H9 (cell line): ENCODE results near the gene C1D. TPM values are rescaled to one million over a fixed set of nuclear protein-coding genes. Genes with fewer than 3 reads are reported as not detected.
A peak's percentile ranks its signal among the peaks of the same experiment; 100 is the strongest.

Experiments used
- DNase-seq: peaks from one replicate; pipeline ENCODE4 v3.0.0-alpha.2; 2017
- H2AFZ ChIP-seq: one replicate; pipeline ENCODE4 v1.6.1; 2013; ENCODE audit warnings: mild to moderate bottlenecking, low read length, control low read depth, moderate library complexity
- H2AK5ac ChIP-seq: 2 replicates; pipeline ENCODE4 v1.6.1; 2013; ENCODE audit warnings: low read length, control low read depth, mixed read lengths; ENCODE audit not compliant: insufficient read length
- H2BK120ac ChIP-seq: one replicate; pipeline ENCODE4 v1.6.1; 2013; ENCODE audit warnings: low read depth, mild to moderate bottlenecking, low read length, control low read depth, inconsistent platforms; ENCODE audit not compliant: poor library complexity, severe bottlenecking
- H2BK12ac ChIP-seq: 2 replicates; pipeline ENCODE4 v1.6.1; 2013; ENCODE audit warnings: low read length, control low read depth, mixed read lengths, low read depth; ENCODE audit not compliant: insufficient read length
- H2BK15ac ChIP-seq: 2 replicates; pipeline ENCODE4 v1.6.1; 2013; ENCODE audit warnings: low read depth, low read length, control low read depth
- H2BK20ac ChIP-seq: one replicate; pipeline ENCODE4 v1.6.1; 2013; ENCODE audit warnings: low read depth, mild to moderate bottlenecking, low read length, control low read depth, inconsistent platforms; ENCODE audit not compliant: poor library complexity, severe bottlenecking
- H2BK5ac ChIP-seq: 2 replicates; pipeline ENCODE4 v1.6.1; 2013; ENCODE audit warnings: low read length, control low read depth, mixed read lengths; ENCODE audit not compliant: insufficient read length
- H3K14ac ChIP-seq: 2 replicates; pipeline ENCODE4 v1.6.1; 2013; ENCODE audit warnings: low read length, control low read depth; ENCODE audit not compliant: insufficient read depth
- H3K18ac ChIP-seq: 2 replicates; pipeline ENCODE4 v1.6.1; 2013; ENCODE audit warnings: low read depth, mild to moderate bottlenecking, mixed read lengths, low read length, control low read depth; ENCODE audit not compliant: insufficient read length
- H3K23ac ChIP-seq: 2 replicates; pipeline ENCODE4 v1.6.1; 2013; ENCODE audit warnings: low read length, control low read depth, mixed read lengths, low read depth; ENCODE audit not compliant: insufficient read length
- H3K23me2 ChIP-seq: 2 replicates; pipeline ENCODE4 v1.6.1; 2013; ENCODE audit warnings: low read depth, mild to moderate bottlenecking, mixed read lengths, low read length, control low read depth; ENCODE audit not compliant: insufficient read length, poor library complexity, severe bottlenecking
- H3K27ac ChIP-seq: 2 replicates; pipeline ENCODE4 v1.5.1; 2013; ENCODE audit warnings: low read length, control low read depth, mixed read lengths, low read depth; ENCODE audit not compliant: insufficient read length
- H3K27me3 ChIP-seq: 2 replicates; pipeline ENCODE4 v1.6.1; 2013; ENCODE audit warnings: low read length, control low read depth, inconsistent platforms; ENCODE audit not compliant: insufficient read depth
- H3K4ac ChIP-seq: 2 replicates; pipeline ENCODE4 v1.6.1; 2013; ENCODE audit warnings: low read depth, mild to moderate bottlenecking, control low read depth, inconsistent platforms, low read length, moderate library complexity
- H3K4me1 ChIP-seq: 2 replicates; pipeline ENCODE4 v1.6.1; 2013; ENCODE audit warnings: low read length, control low read depth, inconsistent platforms; ENCODE audit not compliant: insufficient read depth
- H3K4me2 ChIP-seq: 2 replicates; pipeline ENCODE4 v1.6.1; 2013; ENCODE audit warnings: low read length, control low read depth, mixed read lengths; ENCODE audit not compliant: insufficient read length, insufficient read depth
- H3K56ac ChIP-seq: 2 replicates; pipeline ENCODE4 v1.6.1; 2013; ENCODE audit warnings: low read depth, mild to moderate bottlenecking, mixed read lengths, low read length, control low read depth; ENCODE audit not compliant: insufficient read length
- H3K79me1 ChIP-seq: 2 replicates; pipeline ENCODE4 v1.6.1; 2013; ENCODE audit warnings: low read depth, mild to moderate bottlenecking, moderate library complexity, low read length, control low read depth, inconsistent platforms; ENCODE audit not compliant: insufficient read depth, poor library complexity, severe bottlenecking
- H3K79me2 ChIP-seq: 2 replicates; pipeline ENCODE4 v1.6.1; 2013; ENCODE audit warnings: low read length, control low read depth, inconsistent platforms; ENCODE audit not compliant: insufficient read depth
- H3K9ac ChIP-seq: 2 replicates; pipeline ENCODE4 v1.6.1; 2013; ENCODE audit warnings: low read length, control low read depth, mixed read lengths; ENCODE audit not compliant: insufficient read length; ENCODE audit errors: extremely low read depth
- H3K9me3 ChIP-seq: one replicate; pipeline ENCODE4 v1.6.1; 2013; ENCODE audit warnings: low read depth, low read length, inconsistent platforms; ENCODE audit not compliant: control insufficient read depth
- H3T11ph ChIP-seq: one replicate; pipeline ENCODE4 v1.6.1; 2013; ENCODE audit warnings: mild to moderate bottlenecking, low read length, control low read depth, inconsistent platforms
- H4K20me1 ChIP-seq: one replicate; pipeline ENCODE4 v1.6.1; 2013; ENCODE audit not compliant: control insufficient read depth, insufficient read length, insufficient read depth
- H4K5ac ChIP-seq: 2 replicates; pipeline ENCODE4 v1.6.1; 2013; ENCODE audit warnings: low read depth, mild to moderate bottlenecking, mixed read lengths, low read length, control low read depth; ENCODE audit not compliant: insufficient read length
- H4K8ac ChIP-seq: replicated peaks from 2 replicates; pipeline ENCODE4 v1.6.1; 2013; ENCODE audit warnings: low read length, control low read depth, mixed read lengths, low read depth; ENCODE audit not compliant: insufficient read length
- H4K91ac ChIP-seq: 2 replicates; pipeline ENCODE4 v1.6.1; 2013; ENCODE audit warnings: low read depth, mild to moderate bottlenecking, moderate library complexity, mixed read lengths, low read length, control low read depth; ENCODE audit not compliant: insufficient read length
- H3K27ac Mint-ChIP-seq, 3 experiments: 2 replicates in 2 of 3; 3 replicates in 1 of 3; pipeline ENCODE4 v1.8.0; 2020 to 2021; ENCODE audit warnings: mixed read lengths in 3 of 3, mild to moderate bottlenecking in 1 of 3, moderate library complexity in 1 of 3
- H3K27me3 Mint-ChIP-seq: 2 replicates; pipeline ENCODE4 v1.8.0; 2021; ENCODE audit warnings: low read depth, mild to moderate bottlenecking, moderate library complexity, mixed read lengths
- H3K36me3 Mint-ChIP-seq, 3 experiments: 2 replicates in 2 of 3; 3 replicates in 1 of 3; pipeline ENCODE4 v1.8.0; 2020 to 2021; ENCODE audit warnings: low read depth in 3 of 3, mixed read lengths in 3 of 3; ENCODE audit not compliant: insufficient read depth in 1 of 3
- H3K4me1 Mint-ChIP-seq, 2 experiments: 2 replicates each; pipeline ENCODE4 v1.8.0; 2020; ENCODE audit warnings: mixed read lengths in 2 of 2
- H3K4me3 Mint-ChIP-seq, 2 experiments: 2 replicates in 1 of 2; 3 replicates in 1 of 2; pipeline ENCODE4 v1.8.0; 2020 to 2021; ENCODE audit warnings: mild to moderate bottlenecking in 2 of 2, mixed read lengths in 2 of 2, moderate library complexity in 1 of 2
- H3K9me3 Mint-ChIP-seq, 2 experiments: 2 replicates in 1 of 2; 3 replicates in 1 of 2; pipeline ENCODE4 v1.8.0; 2020; ENCODE audit warnings: mild to moderate bottlenecking in 2 of 2, mixed read lengths in 2 of 2, moderate library complexity in 1 of 2
- WGBS: extraction: QIAGEN DNeasy Blood & Tissue Kit; methylation state at CpG from one replicate; pipeline ENCODE4 v1.1.7; 2013; ENCODE audit warnings: missing lambda C conversion rate, low lambda C conversion rate, mixed read lengths; ENCODE audit not compliant: insufficient read length; ENCODE audit errors: extremely low coverage; 5-methylcytosine and 5-hydroxymethylcytosine counted together
- total RNA-seq: library from RNA; stranded (reverse); gene quantifications from 2 replicates; pipeline ENCODE4 v1.2.1, GENCODE V29; 2021
- TF ChIP-seq, protein P1 (sequence below): fragments of 200-600 bp; sonication (generic); conservative IDR thresholded peaks from 3 replicates; pipeline ENCODE4 v1.8.0; 2021; ENCODE audit warnings: antibody characterized with exemption, mild to moderate bottlenecking

Gene C1D
- total RNA-seq, 1 experiment from 2014 or later, result 19.7 TPM

DNA sequence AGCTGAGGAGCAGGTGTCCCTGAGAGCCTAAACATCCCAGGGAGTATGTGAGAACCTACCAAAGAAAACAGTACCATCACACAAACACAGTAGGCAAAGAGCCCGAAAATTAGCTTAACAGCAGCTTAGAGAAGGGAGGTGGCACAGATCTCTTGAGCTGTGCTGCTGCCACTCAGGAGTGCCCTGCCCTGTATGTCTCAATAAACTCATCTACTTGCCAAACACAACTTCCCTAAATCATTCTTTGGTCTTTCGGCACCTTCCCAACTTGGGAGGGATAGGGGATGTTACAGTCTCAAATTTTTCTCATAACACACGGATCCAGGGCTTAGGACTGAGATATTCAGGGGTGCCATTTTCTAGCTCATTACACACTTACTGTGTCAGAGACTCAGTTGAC lies 45.3 kb upstream of the C1D start:
- Histone ChIP-seq H2BK5ac (no peak overlapping the region), H3K18ac (no peak overlapping the region), H3K9me3 (no peaks in the 10 kb centered on the region), H3K56ac (no peak overlapping the region), H3T11ph (no peak overlapping the region), H2BK120ac (no peak overlapping the region), H2BK12ac (no peak overlapping the region), H3K79me1 (no peaks in the 10 kb centered on the region), H2AFZ (no peak overlapping the region), H3K4me1 (no peaks in the 10 kb centered on the region), H2BK15ac (no peak overlapping the region), H3K23me2 (no peaks in the 10 kb centered on the region), H3K14ac (no peak overlapping the region), H3K23ac (no peak overlapping the region), H4K8ac (no peak overlapping the region), H4K20me1 (no peaks in the 10 kb centered on the region), H3K4me2 (no peak overlapping the region), H3K4ac (no peak overlapping the region), H3K27me3 (no peaks in the 10 kb centered on the region), H3K79me2 (no peaks in the 10 kb centered on the region), H3K27ac (no peak overlapping the region), H3K9ac (no peak overlapping the region), H4K5ac (no peak overlapping the region), H4K91ac (no peak overlapping the region), H2AK5ac (no peak overlapping the region), H2BK20ac (no peak overlapping the region)
- peak overlapping the region in 1 of 3 experiments; percentile 38; a peak in 1 of 7 replicates for H3K27ac Mint-ChIP-seq
- peaks cover 4 to 7% of the 10 kb centered on the region in 2 experiments; a peak in 2 of 5 replicates for H3K9me3 Mint-ChIP-seq
- no peak overlapping the region for H3K4me3 Mint-ChIP-seq
- TF ChIP-seq, protein P1, sequence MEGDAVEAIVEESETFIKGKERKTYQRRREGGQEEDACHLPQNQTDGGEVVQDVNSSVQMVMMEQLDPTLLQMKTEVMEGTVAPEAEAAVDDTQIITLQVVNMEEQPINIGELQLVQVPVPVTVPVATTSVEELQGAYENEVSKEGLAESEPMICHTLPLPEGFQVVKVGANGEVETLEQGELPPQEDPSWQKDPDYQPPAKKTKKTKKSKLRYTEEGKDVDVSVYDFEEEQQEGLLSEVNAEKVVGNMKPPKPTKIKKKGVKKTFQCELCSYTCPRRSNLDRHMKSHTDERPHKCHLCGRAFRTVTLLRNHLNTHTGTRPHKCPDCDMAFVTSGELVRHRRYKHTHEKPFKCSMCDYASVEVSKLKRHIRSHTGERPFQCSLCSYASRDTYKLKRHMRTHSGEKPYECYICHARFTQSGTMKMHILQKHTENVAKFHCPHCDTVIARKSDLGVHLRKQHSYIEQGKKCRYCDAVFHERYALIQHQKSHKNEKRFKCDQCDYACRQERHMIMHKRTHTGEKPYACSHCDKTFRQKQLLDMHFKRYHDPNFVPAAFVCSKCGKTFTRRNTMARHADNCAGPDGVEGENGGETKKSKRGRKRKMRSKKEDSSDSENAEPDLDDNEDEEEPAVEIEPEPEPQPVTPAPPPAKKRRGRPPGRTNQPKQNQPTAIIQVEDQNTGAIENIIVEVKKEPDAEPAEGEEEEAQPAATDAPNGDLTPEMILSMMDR, result no peak
- H3K36me3 Mint-ChIP-seq, result peaks cover 0 to 4% (median 0%) of the 10 kb centered on the region in 3 experiments; a peak in 1 of 7 replicates
- WGBS, result no CpG with 5 or more reads among the region's 3 CpGs
- H3K27me3 Mint-ChIP-seq, result no peaks in the 10 kb centered on the region
- DNase-seq, result no peak
- H3K4me1 Mint-ChIP-seq, result no peaks in the 10 kb centered on the region
